ENCODE measurements around the gene ALDH9A1. TPM values are rescaled to one million over a fixed set of nuclear protein-coding genes. Genes with fewer than 3 reads are reported as not detected.
A peak's percentile ranks its signal among the peaks of the same experiment; 100 is the strongest.
"Not testable (repeated sequence)": the region's sequence is repeated elsewhere in the genome, so short reads cannot be mapped to it uniquely, and the experiment has no call there.

The ALDH9A1 gene
- total and polyA plus RNA-seq, 7 experiments from 2014 or later = 25.0 to 88.4 (median 41.6) TPM

DNA sequence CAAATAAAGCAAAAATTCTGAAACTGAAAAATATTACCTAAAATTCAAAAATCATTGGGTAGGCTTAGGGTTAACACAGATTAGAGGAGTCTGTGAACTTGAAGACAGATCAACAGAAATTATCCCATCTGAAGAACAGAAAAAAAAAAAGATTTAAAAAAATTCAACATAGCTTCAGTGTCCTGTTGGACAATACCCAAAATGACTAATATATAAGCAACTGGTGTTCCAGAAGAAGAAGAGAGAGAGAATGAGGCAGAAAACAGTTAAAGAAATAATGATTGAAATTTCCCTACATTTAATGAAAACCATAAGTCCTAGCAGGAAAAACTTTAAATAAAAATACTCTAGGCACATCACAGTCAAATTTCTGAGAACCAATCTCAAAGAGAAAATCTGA lies 38.8 kb upstream of the ALDH9A1 start:
- H3K27ac ChIP-seq (ENCODE audit: low read depth, low read length) = no peak overlapping the region
- peaks cover 0 to 41% (median 11%) of the 10 kb centered on the region in 3 experiments for H3K36me3 ChIP-seq (ENCODE audit: control insufficient read depth in 2 of 3, insufficient read depth in 3 of 3, low read length in 3 of 3)
- Mint-ChIP-seq H3K36me3 (peaks cover 4 to 31% (median 25%) of the 10 kb centered on the region in 5 donors), H3K27me3 (no peaks in the 10 kb centered on the region), H3K4me1 (peaks cover 2 to 25% (median 11%) of the 10 kb centered on the region in 7 donors), H3K4me3 (no peak overlapping the region), H3K9me3 (no peaks in the 10 kb centered on the region), H3K27ac (peak overlapping the region in 3 of 9 donors; percentile 43 to 67 (median 63))
- intact Hi-C loops (cut with micrococcal nuclease) = loop anchor here in 1 of 2 donors (10.0 kb wide), 1 partner anchor 138 kb away; no protein-coding TSS in a partner anchor
- H3K4me3 ChIP-seq (ENCODE audit: low read length) = no peak overlapping the region
- no peaks in the 10 kb centered on the region for H3K9me3 ChIP-seq (ENCODE audit: control insufficient read depth in 2 of 3, low read length in 3 of 3)
- H3K27me3 ChIP-seq (ENCODE audit: control insufficient read depth in 2 of 2, insufficient read depth in 2 of 2, low read length in 2 of 2) = no peaks in the 10 kb centered on the region
- POLR2A ChIA-PET = interaction anchor here (0.8 kb wide), 1 partner anchor 32 kb away, joined by 3 read pairs; the partner anchor contains the start of gene TMCO1
- CTCF ChIA-PET = no interaction called here
- DNase-seq (no peak), ATAC-seq (no peak)
- no peaks in the 10 kb centered on the region for H3K4me1 ChIP-seq (ENCODE audit: control insufficient read depth in 2 of 2, insufficient read depth in 2 of 2, low read length in 2 of 2)

DNA sequence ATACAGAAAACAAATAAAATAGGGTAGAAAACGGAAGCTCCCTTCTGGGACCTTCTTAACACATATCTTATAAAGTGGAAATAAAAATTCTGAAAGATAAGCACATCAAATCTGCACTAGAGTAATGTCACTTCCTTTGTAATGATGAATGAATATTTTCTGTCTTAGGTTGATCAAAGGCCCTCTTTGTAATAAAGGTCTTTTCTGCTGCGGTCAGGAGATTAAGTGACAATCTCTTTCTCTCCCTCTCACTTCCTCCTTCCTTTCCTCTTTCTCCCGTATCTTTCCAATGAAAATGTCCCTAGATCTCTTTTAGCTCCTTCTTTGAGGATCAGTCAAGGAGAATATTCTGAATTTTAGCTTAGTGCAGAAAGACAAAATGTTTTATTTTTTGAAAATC lies 36.5 kb upstream of the ALDH9A1 start:
- Histone ChIP-seq H3K27me3 (ENCODE audit: control insufficient read depth in 2 of 2, insufficient read depth in 2 of 2, low read length in 2 of 2) (no peaks in the 10 kb centered on the region), H3K4me1 (ENCODE audit: control insufficient read depth in 2 of 2, insufficient read depth in 2 of 2, low read length in 2 of 2) (no peaks in the 10 kb centered on the region), H3K9me3 (ENCODE audit: control insufficient read depth in 2 of 3, low read length in 3 of 3) (no peaks in the 10 kb centered on the region), H3K4me3 (ENCODE audit: low read length) (no peak overlapping the region), H3K27ac (ENCODE audit: low read depth, low read length) (no peak overlapping the region), H3K36me3 (ENCODE audit: control insufficient read depth in 2 of 3, insufficient read depth in 3 of 3, low read length in 3 of 3) (peaks cover 0 to 19% (median 0%) of the 10 kb centered on the region in 3 experiments)
- no peak for DNase-seq
- H3K27ac Mint-ChIP-seq = peak overlapping the region in 4 of 9 donors; percentile 6 to 33 (median 22)
- no peak for ATAC-seq
- CTCF ChIA-PET = interaction anchor here (0.6 kb wide), 2 partner anchors 26 to 1328 kb away, joined by 3 to 4 read pairs; no protein-coding TSS in a partner anchor
- H3K4me1 Mint-ChIP-seq = peaks cover 0 to 22% (median 6%) of the 10 kb centered on the region in 7 donors
- H3K4me3 Mint-ChIP-seq = no peak overlapping the region
- POLR2A ChIA-PET = interaction anchor here (0.6 kb wide), 2 partner anchors 9 to 32 kb away, joined by 3 to 5 read pairs; no protein-coding TSS in a partner anchor
- H3K36me3 Mint-ChIP-seq = peaks cover 4 to 15% (median 7%) of the 10 kb centered on the region in 5 donors
- no peaks in the 10 kb centered on the region for H3K9me3 Mint-ChIP-seq
- H3K27me3 Mint-ChIP-seq = no peaks in the 10 kb centered on the region
- intact Hi-C loops (cut with micrococcal nuclease) = loop anchor here in 1 of 2 donors (10.0 kb wide), 1 partner anchor 140 kb away; no protein-coding TSS in a partner anchor

DNA sequence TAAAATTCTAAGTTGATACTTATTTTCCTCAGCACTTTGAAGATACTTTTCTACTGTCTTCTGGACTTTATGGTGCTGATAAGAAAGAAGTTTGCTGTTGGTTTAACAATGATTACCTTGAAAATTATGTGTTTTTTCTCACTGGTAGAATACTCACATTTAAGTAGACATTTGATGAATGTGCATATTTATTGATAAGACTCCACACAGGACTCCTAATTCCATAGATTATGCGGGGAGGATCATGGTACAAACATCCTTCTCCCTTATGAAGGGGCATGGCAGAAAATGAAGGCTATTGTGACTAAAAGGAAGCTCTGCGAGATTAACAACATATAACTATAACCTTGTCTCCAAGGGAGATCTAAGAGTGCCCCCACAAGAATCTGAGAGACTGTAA lies 28.5 kb upstream of the ALDH9A1 start:
- no peak for ATAC-seq
- Histone ChIP-seq H3K9me3 (ENCODE audit: control insufficient read depth in 2 of 3, low read length in 3 of 3) (no peaks in the 10 kb centered on the region), H3K27ac (ENCODE audit: low read depth, low read length) (no peak overlapping the region), H3K4me3 (ENCODE audit: low read length) (no peak overlapping the region), H3K36me3 (ENCODE audit: control insufficient read depth in 2 of 3, insufficient read depth in 3 of 3, low read length in 3 of 3) (peaks cover 0 to 32% (median 7%) of the 10 kb centered on the region in 3 experiments), H3K4me1 (ENCODE audit: control insufficient read depth in 2 of 2, insufficient read depth in 2 of 2, low read length in 2 of 2) (no peaks in the 10 kb centered on the region), H3K27me3 (ENCODE audit: control insufficient read depth in 2 of 2, insufficient read depth in 2 of 2, low read length in 2 of 2) (no peaks in the 10 kb centered on the region)
- POLR2A ChIA-PET = no interaction called here
- no peaks in the 10 kb centered on the region for H3K27me3 Mint-ChIP-seq
- H3K4me3 Mint-ChIP-seq = no peak overlapping the region
- no peak for DNase-seq
- no peak overlapping the region for H3K27ac Mint-ChIP-seq
- H3K36me3 Mint-ChIP-seq = peaks cover 4 to 28% (median 6%) of the 10 kb centered on the region in 5 donors
- H3K4me1 Mint-ChIP-seq = no peaks in the 10 kb centered on the region
- H3K9me3 Mint-ChIP-seq = no peaks in the 10 kb centered on the region
- intact Hi-C loops (cut with micrococcal nuclease) = no loop called here
- CTCF ChIA-PET = interaction anchor here (0.6 kb wide), 1 partner anchor 16 kb away, joined by 3 read pairs; no protein-coding TSS in a partner anchor

DNA sequence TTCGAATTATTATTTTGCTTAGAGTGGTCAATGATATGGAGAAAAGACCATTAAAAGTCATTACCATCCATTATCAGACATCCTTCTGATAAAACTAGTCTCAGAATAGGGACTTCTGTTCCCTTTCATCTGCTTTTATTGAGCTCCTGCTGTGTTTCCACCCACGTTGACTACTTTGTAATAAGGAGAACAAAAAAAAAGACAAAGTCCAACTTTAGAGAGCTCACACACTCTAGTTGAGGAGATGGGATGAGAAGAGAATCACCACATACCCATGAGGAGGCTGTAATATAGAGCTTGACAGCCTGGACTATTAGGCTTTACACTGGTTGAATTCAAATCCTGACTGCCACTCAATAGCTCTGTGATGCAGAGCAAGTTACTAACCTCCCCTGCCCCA lies 27.8 kb upstream of the ALDH9A1 start:
- no peak for ATAC-seq
- H3K27ac Mint-ChIP-seq = no peak overlapping the region
- ChIA-PET POLR2A (no interaction called here), CTCF (interaction anchor here (0.6 kb wide), 1 partner anchor 17 kb away, joined by 3 read pairs; no protein-coding TSS in a partner anchor)
- Histone ChIP-seq H3K4me3 (ENCODE audit: low read length) (no peak overlapping the region), H3K4me1 (ENCODE audit: control insufficient read depth in 2 of 2, insufficient read depth in 2 of 2, low read length in 2 of 2) (no peaks in the 10 kb centered on the region), H3K36me3 (ENCODE audit: control insufficient read depth in 2 of 3, insufficient read depth in 3 of 3, low read length in 3 of 3) (peaks cover 0 to 32% (median 7%) of the 10 kb centered on the region in 3 experiments), H3K9me3 (ENCODE audit: control insufficient read depth in 2 of 3, low read length in 3 of 3) (no peaks in the 10 kb centered on the region), H3K27me3 (ENCODE audit: control insufficient read depth in 2 of 2, insufficient read depth in 2 of 2, low read length in 2 of 2) (no peaks in the 10 kb centered on the region), H3K27ac (ENCODE audit: low read depth, low read length) (no peak overlapping the region)
- H3K4me1 Mint-ChIP-seq = no peaks in the 10 kb centered on the region
- H3K4me3 Mint-ChIP-seq = no peak overlapping the region
- H3K27me3 Mint-ChIP-seq = no peaks in the 10 kb centered on the region
- no peak for DNase-seq
- H3K9me3 Mint-ChIP-seq = no peaks in the 10 kb centered on the region
- intact Hi-C loops (cut with micrococcal nuclease) = no loop called here
- peaks cover 4 to 26% (median 6%) of the 10 kb centered on the region in 5 donors for H3K36me3 Mint-ChIP-seq

DNA sequence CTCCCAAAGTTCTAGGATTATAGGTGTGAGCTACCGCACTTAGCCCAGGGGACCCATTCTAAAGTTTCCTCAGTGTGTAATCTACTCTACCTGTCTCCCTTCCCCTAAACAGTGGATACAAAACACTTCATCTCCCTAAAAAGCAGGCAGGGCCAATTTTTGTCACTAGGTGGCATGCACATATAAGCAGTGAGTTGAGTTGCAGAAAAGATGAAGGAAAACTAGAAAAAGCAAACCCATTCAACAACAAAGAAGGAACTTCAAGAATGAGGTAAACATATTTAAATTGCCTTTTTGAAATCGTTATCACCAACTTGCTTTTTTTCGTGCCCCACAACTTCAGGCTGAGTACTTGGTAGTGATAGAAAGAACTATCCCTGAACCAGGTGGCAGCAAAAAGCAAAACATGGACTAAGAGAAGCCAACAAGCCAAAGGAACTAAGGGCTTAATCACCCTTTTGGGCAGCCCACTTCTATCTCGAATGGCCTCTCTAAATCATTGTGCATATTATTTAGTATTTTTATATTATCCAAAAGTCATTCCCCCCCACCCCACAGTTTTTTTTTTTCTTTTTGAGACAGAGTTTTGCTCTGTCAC lies 19.7 kb upstream of the ALDH9A1 start:
- Mint-ChIP-seq H3K36me3 (no peaks in the 10 kb centered on the region), H3K27ac (no peak overlapping the region), H3K4me1 (peaks cover 0 to 3% (median 0%) of the 10 kb centered on the region in 7 donors), H3K9me3 (no peaks in the 10 kb centered on the region), H3K27me3 (peaks cover 0 to 16% (median 0%) of the 10 kb centered on the region in 5 donors), H3K4me3 (no peak overlapping the region)
- H3K27ac ChIP-seq (ENCODE audit: low read depth, low read length) = no peak overlapping the region
- ChIA-PET CTCF (interaction anchor here (0.7 kb wide), 1 partner anchor 197 kb away, joined by 3 read pairs; no protein-coding TSS in a partner anchor), POLR2A (no interaction called here)
- no peaks in the 10 kb centered on the region for H3K4me1 ChIP-seq (ENCODE audit: control insufficient read depth in 2 of 2, insufficient read depth in 2 of 2, low read length in 2 of 2)
- ATAC-seq (peak; percentile 45), DNase-seq (peak in 7 of 9 donors; percentile 6 to 41 (median 22))
- H3K9me3 ChIP-seq (ENCODE audit: control insufficient read depth in 2 of 3, low read length in 3 of 3) = no peaks in the 10 kb centered on the region
- H3K36me3 ChIP-seq (ENCODE audit: control insufficient read depth in 2 of 3, insufficient read depth in 3 of 3, low read length in 3 of 3) = no peaks in the 10 kb centered on the region
- no peak overlapping the region for H3K4me3 ChIP-seq (ENCODE audit: low read length)
- H3K27me3 ChIP-seq (ENCODE audit: control insufficient read depth in 2 of 2, insufficient read depth in 2 of 2, low read length in 2 of 2) = no peaks in the 10 kb centered on the region
- intact Hi-C loops (cut with micrococcal nuclease) = loop anchor here (1.0 to 2.0 kb wide), 3 partner anchors 32 to 196 kb away; no protein-coding TSS in a partner anchor

DNA sequence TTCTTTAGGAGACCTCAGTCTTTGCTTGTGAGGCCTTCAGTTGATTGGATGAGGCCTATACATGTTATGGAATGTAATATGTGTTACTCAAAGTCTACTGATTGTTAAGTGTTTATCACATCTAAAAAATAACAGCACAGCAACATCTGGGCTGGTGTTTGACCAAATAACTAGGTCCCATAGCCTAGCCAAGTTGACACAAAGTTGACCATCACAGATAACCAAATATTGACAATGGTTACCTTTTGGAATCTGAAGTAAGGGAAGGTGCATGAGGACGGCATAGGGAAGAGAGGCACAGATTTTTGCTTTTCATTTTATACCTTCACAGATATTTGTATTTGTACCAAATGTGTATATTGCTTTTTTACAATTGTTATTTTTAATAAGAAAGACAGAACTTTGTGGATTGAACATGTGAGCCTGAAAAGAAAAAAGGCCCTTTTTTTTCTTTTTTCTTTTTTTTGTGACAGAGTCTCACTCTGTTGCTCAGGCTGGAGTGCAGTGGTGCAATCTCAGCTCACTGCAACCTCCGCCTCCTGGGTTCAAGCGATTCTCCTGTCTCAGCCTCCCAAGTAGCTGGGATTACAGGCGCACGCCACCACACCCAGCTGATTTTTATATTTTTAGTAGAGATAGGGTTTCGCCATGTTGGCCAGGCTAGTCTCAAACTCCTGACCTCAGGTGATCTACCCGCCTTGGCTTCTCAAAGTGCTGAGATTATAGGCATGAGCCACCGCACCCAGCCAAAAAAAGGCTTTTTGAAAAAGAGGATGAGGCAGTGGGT lies 18.1 kb upstream of the ALDH9A1 start:
- not testable (repeated sequence) for H3K36me3 Mint-ChIP-seq
- peaks cover 0 to 24% (median 0%) of the 10 kb centered on the region in 5 donors for H3K27me3 Mint-ChIP-seq

More for the DNA sequence above, 18.1 kb upstream of the ALDH9A1 start:
- H3K4me3 ChIP-seq (ENCODE audit: low read length); ATAC-seq; H3K4me1 ChIP-seq (ENCODE audit: control insufficient read depth in 2 of 2, insufficient read depth in 2 of 2, low read length in 2 of 2); DNase-seq; H3K9me3 Mint-ChIP-seq; intact Hi-C loops (cut with micrococcal nuclease); H3K27me3 ChIP-seq (ENCODE audit: control insufficient read depth in 2 of 2, insufficient read depth in 2 of 2, low read length in 2 of 2); H3K27ac ChIP-seq (ENCODE audit: low read depth, low read length); H3K4me3 Mint-ChIP-seq; H3K36me3 ChIP-seq (ENCODE audit: control insufficient read depth in 2 of 3, insufficient read depth in 3 of 3, low read length in 3 of 3); CTCF ChIA-PET; H3K4me1 Mint-ChIP-seq; H3K9me3 ChIP-seq (ENCODE audit: control insufficient read depth in 2 of 3, low read length in 3 of 3); POLR2A ChIA-PET: not testable (repeated sequence)
- peak overlapping the region in 1 of 9 donors; percentile 22 for H3K27ac Mint-ChIP-seq
